Stimulated activated naive CD8-positive, alpha-beta T cell treated with anti-CD3 and anti-CD28 coated beads, Interleukin-15, amount 100 ng/mL, for 72 hours (primary cell): Measurements from ENCODE around the gene COG1.

ENCODE experiments used
- ATAC-seq: fragments of 150-1000 bp; cut with Tn5 transposase; 2 replicates; pipeline ENCODE4 v1.10.0; 2021; ENCODE audit warnings: mild to moderate bottlenecking, moderate library complexity
- DNase-seq, 2 donors: peaks; one replicate each; pipeline ENCODE4 v3.0.0; 2021 to 2022
- H3K27ac Mint-ChIP-seq, 2 donors: one replicate each; pipeline ENCODE4 v1.8.0; 2022; ENCODE audit warnings: mild to moderate bottlenecking in 2 of 2, mixed read lengths in 2 of 2, moderate library complexity in 2 of 2
- H3K27me3 Mint-ChIP-seq: one replicate; pipeline ENCODE4 v1.8.0; 2022; ENCODE audit warnings: mixed read lengths
- H3K4me1 Mint-ChIP-seq: one replicate; pipeline ENCODE4 v1.8.0; 2022; ENCODE audit warnings: mild to moderate bottlenecking, mixed read lengths
- H3K4me3 Mint-ChIP-seq, 2 donors: one replicate each; pipeline ENCODE4 v1.8.0; 2022; ENCODE audit warnings: mild to moderate bottlenecking in 2 of 2, mixed read lengths in 2 of 2, moderate library complexity in 1 of 2
- H3K9me3 Mint-ChIP-seq, 2 donors: one replicate each; pipeline ENCODE4 v1.8.0; 2022; ENCODE audit warnings: mixed read lengths in 2 of 2

COG1 gene

GRCh38 chr17:73160980-73161630 lies 31.8 kb upstream of the COG1 start:
- DNase-seq (no peak), ATAC-seq (no peak)
- peaks cover 77% of the 10 kb centered on the region for H3K27me3 Mint-ChIP-seq
- H3K4me1 Mint-ChIP-seq = peaks cover 31% of the 10 kb centered on the region
- no peak overlapping the region for H3K27ac Mint-ChIP-seq
- no peaks in the 10 kb centered on the region for H3K9me3 Mint-ChIP-seq
- H3K4me3 Mint-ChIP-seq = no peak overlapping the region

- peaks cover 48% of the 10 kb centered on the region for H3K4me1 Mint-ChIP-seq
These were observed 29.8 kb upstream of the COG1 start for GRCh38 chr17:73163043-73163442.

GRCh38 chr17:73165616-73166404 lies 27.0 kb upstream of the COG1 start:
- peaks cover 94% of the 10 kb centered on the region for H3K27me3 Mint-ChIP-seq
- DNase-seq (no peak), ATAC-seq (no peak)
- H3K4me1 Mint-ChIP-seq = peaks cover 49% of the 10 kb centered on the region
- peak overlapping the region; percentile 76 to 78 for H3K4me3 Mint-ChIP-seq
- no peaks in the 10 kb centered on the region for H3K9me3 Mint-ChIP-seq
- H3K27ac Mint-ChIP-seq = no peak overlapping the region

More at GRCh38 chr17:73163043-73163442, 29.8 kb upstream of the COG1 start:
- ATAC-seq = no peak
- Mint-ChIP-seq H3K4me3 (no peak overlapping the region), H3K27me3 (peaks cover 95% of the 10 kb centered on the region), H3K9me3 (no peaks in the 10 kb centered on the region), H3K27ac (no peak overlapping the region)
- DNase-seq = no peak

- ATAC-seq = peak; percentile 90
- Mint-ChIP-seq H3K27me3 (peaks cover 83% of the 10 kb centered on the region), H3K27ac (no peak overlapping the region), H3K4me3 (peak overlapping the region; percentile 76 to 78), H3K4me1 (peaks cover 50% of the 10 kb centered on the region), H3K9me3 (no peaks in the 10 kb centered on the region)
- DNase-seq = peak; percentile 24 to 45
These were observed 25.9 kb upstream of the COG1 start for GRCh38 chr17:73166731-73167581.

- Mint-ChIP-seq H3K9me3 (no peaks in the 10 kb centered on the region), H3K27ac (no peak overlapping the region), H3K4me3 (no peak overlapping the region), H3K27me3 (peaks cover 66% of the 10 kb centered on the region), H3K4me1 (peaks cover 53% of the 10 kb centered on the region)
- DNase-seq (no peak), ATAC-seq (no peak)
These were observed 24.2 kb upstream of the COG1 start for GRCh38 chr17:73168667-73169066.

- no peaks in the 10 kb centered on the region for H3K9me3 Mint-ChIP-seq
- peaks cover 49% of the 10 kb centered on the region for H3K27me3 Mint-ChIP-seq
- DNase-seq = no peak
- H3K27ac Mint-ChIP-seq = no peak overlapping the region
- ATAC-seq = no peak
- peaks cover 36% of the 10 kb centered on the region for H3K4me1 Mint-ChIP-seq
- no peak overlapping the region for H3K4me3 Mint-ChIP-seq
These were observed 22.5 kb upstream of the COG1 start for GRCh38 chr17:73170324-73170723.

- H3K4me1 Mint-ChIP-seq = peaks cover 17% of the 10 kb centered on the region
- no peak overlapping the region for H3K27ac Mint-ChIP-seq
- peaks cover 7 to 10% of the 10 kb centered on the region in 2 donors for H3K9me3 Mint-ChIP-seq
- no peak for DNase-seq
- ATAC-seq = no peak
- peaks cover 30% of the 10 kb centered on the region for H3K27me3 Mint-ChIP-seq
- no peak overlapping the region for H3K4me3 Mint-ChIP-seq
These were observed 20.6 kb upstream of the COG1 start for GRCh38 chr17:73172252-73172651.

- no peak overlapping the region for H3K27ac Mint-ChIP-seq
- no peak for DNase-seq
- no peak overlapping the region for H3K4me3 Mint-ChIP-seq
- H3K9me3 Mint-ChIP-seq = peaks cover 7 to 10% of the 10 kb centered on the region in 2 donors
- peaks cover 11% of the 10 kb centered on the region for H3K27me3 Mint-ChIP-seq
- peaks cover 8% of the 10 kb centered on the region for H3K4me1 Mint-ChIP-seq
- ATAC-seq = no peak
These were observed 18.7 kb upstream of the COG1 start for GRCh38 chr17:73174126-73174525.

GRCh38 chr17:73175962-73176565 lies 16.8 kb upstream of the COG1 start:
- Mint-ChIP-seq H3K27me3 (no peaks in the 10 kb centered on the region), H3K4me1 (peaks cover 8% of the 10 kb centered on the region), H3K9me3 (peaks cover 7 to 10% of the 10 kb centered on the region in 2 donors), H3K4me3 (no peak overlapping the region), H3K27ac (no peak overlapping the region)
- no peak for DNase-seq
- ATAC-seq = no peak

GRCh38 chr17:73179387-73179786 lies 13.5 kb upstream of the COG1 start:
- Mint-ChIP-seq H3K27ac (no peak overlapping the region), H3K4me3 (no peak overlapping the region), H3K9me3 (peaks cover 7 to 10% of the 10 kb centered on the region in 2 donors), H3K27me3 (no peaks in the 10 kb centered on the region), H3K4me1 (no peaks in the 10 kb centered on the region)
- no peak for DNase-seq
- no peak for ATAC-seq

- Mint-ChIP-seq H3K4me1 (no peaks in the 10 kb centered on the region), H3K4me3 (no peak overlapping the region), H3K27me3 (no peaks in the 10 kb centered on the region), H3K9me3 (peaks cover 7 to 10% of the 10 kb centered on the region in 2 donors), H3K27ac (no peak overlapping the region)
- DNase-seq (no peak), ATAC-seq (no peak)
These were observed 13.0 kb upstream of the COG1 start for GRCh38 chr17:73179878-73180277.

- DNase-seq = no peak
- H3K4me1 Mint-ChIP-seq = no peaks in the 10 kb centered on the region
- H3K27me3 Mint-ChIP-seq = no peaks in the 10 kb centered on the region
- peak overlapping the region in 1 of 2 donors; percentile 59 for H3K27ac Mint-ChIP-seq
- no peaks in the 10 kb centered on the region for H3K9me3 Mint-ChIP-seq
- H3K4me3 Mint-ChIP-seq = no peak overlapping the region
- ATAC-seq = no peak
These were observed 10.1 kb upstream of the COG1 start for GRCh38 chr17:73182616-73183310.

GRCh38 chr17:73184136-73184993 lies 8.5 kb upstream of the COG1 start:
- ATAC-seq = no peak
- Mint-ChIP-seq H3K9me3 (no peaks in the 10 kb centered on the region), H3K4me1 (no peaks in the 10 kb centered on the region), H3K27ac (peak overlapping the region in 1 of 2 donors; percentile 52), H3K4me3 (no peak overlapping the region), H3K27me3 (no peaks in the 10 kb centered on the region)
- no peak for DNase-seq
